GM21390 (cell line): Measurements from ENCODE around the gene PPP1R27.

ENCODE experiments used
- ATAC-seq: cut with Tn5 transposase; IDR thresholded peaks from one replicate; pipeline ENCODE4 v1.9.1; 2021; ENCODE audit not compliant: unreplicated experiment

Gene PPP1R27

GRCh38 chr17:81806461-81807209 is 28.2 kb downstream of the PPP1R27 start:
- ATAC-seq, result no peak

DNA sequence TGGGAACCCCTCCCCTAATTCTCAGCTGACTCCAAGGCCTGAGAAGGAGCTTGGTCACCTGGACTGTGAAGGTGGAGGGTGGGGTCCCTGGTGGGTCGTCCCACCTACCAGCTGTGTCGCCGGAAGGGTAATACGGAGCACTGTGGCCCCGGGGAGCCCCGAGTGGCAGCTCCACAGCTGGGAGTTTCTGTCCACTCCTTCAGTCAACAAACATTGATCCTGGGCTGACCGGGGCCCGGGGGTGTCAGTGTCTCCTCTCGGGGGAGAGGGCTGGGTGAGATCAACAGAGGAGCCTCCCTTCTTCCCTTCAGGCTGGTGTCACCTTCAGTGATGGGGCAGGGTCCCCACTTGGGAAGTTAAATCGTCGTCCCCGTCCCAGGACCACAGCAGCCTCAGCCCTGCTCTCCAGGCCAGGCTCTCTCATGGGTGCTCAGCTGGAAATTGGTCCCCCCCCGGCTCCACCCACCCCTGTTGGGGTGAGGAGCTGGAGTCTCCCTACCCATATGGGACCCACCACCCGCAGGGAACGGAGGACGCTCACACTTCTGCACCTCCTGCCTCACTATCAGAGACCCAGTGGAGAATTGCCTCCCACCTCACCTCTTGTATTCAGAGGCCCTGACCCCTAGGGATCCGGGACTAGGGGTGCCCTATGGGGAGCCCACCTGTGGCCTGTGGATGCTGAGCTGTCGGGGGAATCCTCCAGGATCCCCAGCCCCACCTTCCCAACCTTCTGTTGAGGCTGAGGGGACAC is 29.0 kb downstream of the PPP1R27 start:
- ATAC-seq, result no peak

- no peak for ATAC-seq
These were observed 30.1 kb downstream of the PPP1R27 start for GRCh38 chr17:81804559-81805399.

DNA sequence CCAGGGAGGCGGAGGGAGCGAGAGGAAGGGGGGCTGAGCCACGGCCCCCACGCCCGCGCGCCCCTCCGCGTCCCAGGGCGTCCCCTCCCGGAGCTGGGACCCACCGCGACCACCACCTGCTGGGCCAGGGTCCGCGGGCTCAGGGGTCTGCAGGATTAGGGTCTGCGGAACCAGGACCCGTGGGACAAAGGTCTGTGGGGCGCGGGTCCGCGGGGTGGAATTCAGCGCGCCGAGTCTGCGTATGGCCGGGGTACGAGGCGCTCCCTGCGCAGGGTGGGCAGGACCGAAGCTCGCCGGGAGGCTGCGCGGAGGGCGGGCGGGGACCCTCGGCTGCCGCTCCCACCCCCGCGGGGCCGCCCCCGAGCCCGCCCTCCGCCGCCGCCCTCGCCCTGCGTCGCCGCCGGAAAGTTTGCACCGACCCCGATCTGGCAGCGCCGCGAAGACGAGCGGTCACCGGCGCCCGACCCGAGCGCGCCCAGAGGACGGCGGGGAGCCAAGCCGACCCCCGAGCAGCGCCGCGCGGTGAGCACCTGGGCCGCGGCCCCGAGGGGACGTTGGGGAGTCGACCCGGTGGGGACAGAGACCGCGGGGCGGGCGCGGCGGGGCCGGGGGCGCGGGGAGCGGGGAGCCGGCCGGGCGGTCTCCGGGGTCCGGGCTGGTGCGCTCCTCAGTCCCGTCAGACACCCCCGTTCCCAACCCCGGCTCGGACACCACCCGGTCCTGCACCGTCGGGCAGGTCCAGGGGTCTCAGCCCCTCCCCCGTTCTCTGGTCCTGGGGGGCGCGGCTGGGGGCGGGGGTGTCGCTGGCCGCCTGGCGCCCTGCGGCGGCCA is 30.9 kb downstream of the PPP1R27 start, which contains the start of gene GCGR:
Gene GCGR, plus strand, starts transcription at position 423 of the 831 bp plus-strand sequence. CDS start 4,869 bp downstream, outside the sequence.
- ATAC-seq, result no peak

DNA sequence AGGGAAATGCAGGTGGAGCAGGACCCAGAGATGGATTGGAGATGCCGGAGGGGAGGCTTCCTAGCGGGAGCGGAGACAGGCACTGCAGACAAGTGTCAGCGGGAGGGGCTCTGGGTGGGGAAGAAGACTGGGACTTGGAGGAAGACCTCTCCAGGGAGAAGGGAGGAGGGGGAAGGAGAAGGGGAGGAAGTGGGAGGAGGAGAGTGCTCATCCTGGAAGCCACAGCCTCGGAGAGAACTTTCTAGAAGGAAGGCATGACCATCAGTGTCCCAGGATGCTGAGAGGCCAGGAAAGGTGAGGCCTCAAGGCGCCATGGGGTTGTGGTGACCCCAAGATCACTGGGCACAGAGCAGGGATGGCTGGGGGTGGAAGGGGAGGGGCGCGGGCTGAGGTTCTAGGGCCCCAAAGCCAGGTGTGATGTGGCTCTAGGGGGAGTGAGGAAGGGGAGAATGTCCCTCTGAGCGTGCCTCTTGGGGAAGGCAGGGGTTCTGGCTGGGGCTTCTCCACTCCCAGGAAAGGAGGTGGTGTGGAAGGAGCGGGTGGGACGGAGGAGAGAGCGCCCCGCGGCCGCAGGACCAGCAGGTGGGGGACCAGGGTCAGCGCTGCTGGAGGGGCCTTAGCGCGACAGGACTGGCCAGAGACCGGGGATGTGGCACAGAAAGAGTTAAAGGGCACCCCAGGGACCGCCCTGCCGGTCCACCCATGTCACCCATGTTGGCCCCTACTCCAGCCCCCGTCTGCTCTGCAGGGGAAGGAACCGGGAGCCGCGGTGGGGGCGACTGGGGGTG is 31.8 kb downstream of the PPP1R27 start:
- ATAC-seq, result no peak

GRCh38 chr17:81802048-81802758 is 32.6 kb downstream of the PPP1R27 start:
- no peak for ATAC-seq

DNA sequence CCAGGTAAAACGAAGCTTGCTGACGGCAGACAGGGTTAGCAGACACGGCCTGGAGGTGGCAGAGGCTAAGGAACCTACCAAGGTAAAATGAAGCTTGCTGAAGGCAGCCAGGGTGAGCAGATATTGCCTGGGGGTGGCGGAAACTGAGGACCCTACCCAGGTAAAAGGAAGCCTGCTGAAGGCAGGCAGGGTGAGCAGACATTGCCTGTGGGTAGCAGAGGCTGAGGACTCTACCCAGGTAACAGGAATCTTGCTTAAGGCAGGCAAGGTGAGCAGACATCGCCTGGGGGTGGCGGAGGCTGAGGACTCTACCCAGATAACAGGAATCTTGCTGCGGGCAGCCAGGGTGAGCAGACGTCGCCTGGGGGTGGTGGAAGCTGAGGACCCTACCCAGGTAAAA is 33.5 kb downstream of the PPP1R27 start:
- no peak for ATAC-seq

DNA sequence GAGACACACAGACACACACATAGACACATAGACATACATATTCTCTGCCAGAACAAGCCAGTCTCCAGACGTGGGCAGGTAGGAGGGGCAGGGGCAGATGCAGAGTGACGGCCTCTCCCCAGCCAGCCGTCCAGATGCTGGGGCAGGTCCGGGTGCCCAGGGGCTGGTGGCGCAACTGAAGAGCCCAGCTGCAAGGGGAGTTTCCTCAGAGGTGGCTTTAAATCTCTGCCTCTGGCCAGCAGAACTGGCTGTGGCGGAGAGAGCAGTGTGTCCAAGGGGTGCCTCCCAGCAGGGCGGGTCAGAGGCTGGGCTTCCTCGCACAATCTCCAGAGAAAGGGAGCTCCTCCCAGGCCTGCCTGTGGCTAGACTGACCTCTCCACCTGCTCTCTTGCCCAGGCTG is 40.3 kb downstream of the PPP1R27 start:
- ATAC-seq, result no peak

- no peak for ATAC-seq
These were observed 40.8 kb downstream of the PPP1R27 start for GRCh38 chr17:81794074-81794476.

- no peak for ATAC-seq
These were observed 41.9 kb downstream of the PPP1R27 start for GRCh38 chr17:81792675-81793615.
